Spinal cord (tissue), 10 donors: Measurements from ENCODE around the gene FNDC3B. TPM values are rescaled to one million over a fixed set of nuclear protein-coding genes. Genes with fewer than 3 reads are reported as not detected.

ENCODE experiments used
- DNase-seq, 6 donors: peaks; one replicate each; pipeline versions ENCODE4 v3.0.0 to v3.0.0-alpha.2; 2013 to 2015; ENCODE audit warnings: low spot score in 6 of 6, low read depth in 4 of 6
- H3K27ac ChIP-seq: one replicate; pipeline ENCODE4 v1.5.1; 2013; ENCODE audit warnings: low read depth, low read length, control low read depth
- H3K27me3 ChIP-seq: one replicate; pipeline ENCODE4 v1.6.1; 2013; ENCODE audit warnings: low read length; ENCODE audit not compliant: control insufficient read depth, insufficient read depth
- H3K36me3 ChIP-seq: one replicate; pipeline ENCODE4 v1.6.1; 2013; ENCODE audit warnings: low read length; ENCODE audit not compliant: control insufficient read depth, insufficient read depth
- H3K4me1 ChIP-seq: one replicate; pipeline ENCODE4 v1.6.1; 2013; ENCODE audit warnings: low read length; ENCODE audit not compliant: control insufficient read depth, insufficient read depth
- H3K4me3 ChIP-seq: one replicate; pipeline ENCODE4 v1.5.1; 2013; ENCODE audit warnings: low read depth, low read length, control low read depth
- H3K9me3 ChIP-seq: one replicate; pipeline ENCODE4 v1.6.1; 2013; ENCODE audit warnings: low read length; ENCODE audit not compliant: control insufficient read depth, insufficient read depth
- WGBS: methylation state at CpG from one replicate; pipeline ENCODE4 v1.1.5; 2013; ENCODE audit warnings: missing lambda C conversion rate; ENCODE audit not compliant: insufficient coverage; 5-methylcytosine and 5-hydroxymethylcytosine counted together
- polyA plus RNA-seq, 2 donors: library from polyadenylated mRNA; unstranded; fragments of 120-200 nt; gene quantifications; one replicate each; pipeline ENCODE4 v1.2.1, GENCODE V29; 2013; ENCODE audit not compliant: insufficient read length in 2 of 2
- total RNA-seq, 2 donors: library from RNA; depleted of rRNA in 1 of 2; stranded (reverse); fragments of 120-200 nt in 1 of 2; fragments of >200 nt in 1 of 2; gene quantifications; one replicate each; pipeline versions ENCODE4 v1.2.3 to v1.2.4, GENCODE V29; 2013 to 2014
- donor health status: healthy.

Gene FNDC3B
- total and polyA plus RNA-seq, 4 donors = 14.9 to 66.8 (median 40.0) TPM

- Histone ChIP-seq H3K27me3 (no peaks in the 10 kb centered on the region), H3K4me3 (peak overlapping the region; percentile 16), H3K9me3 (no peaks in the 10 kb centered on the region), H3K4me1 (peaks cover 11% of the 10 kb centered on the region), H3K36me3 (peaks cover 2% of the 10 kb centered on the region), H3K27ac (peak overlapping the region; percentile 75)
- 15% methylated on average over 4 of the region's 9 CpGs for WGBS
- DNase-seq = peak; percentile 54 to 92 (median 64)
Observed at GRCh38 chr3:172203522-172204258, 164.3 kb downstream of the FNDC3B start.

- peaks cover 5% of the 10 kb centered on the region for H3K36me3 ChIP-seq
- peaks cover 21% of the 10 kb centered on the region for H3K4me1 ChIP-seq
- H3K27ac ChIP-seq = peak overlapping the region; percentile 75
- no peaks in the 10 kb centered on the region for H3K27me3 ChIP-seq
- 64% methylated on average over 4 of the region's 5 CpGs for WGBS
- no peaks in the 10 kb centered on the region for H3K9me3 ChIP-seq
- no peak overlapping the region for H3K4me3 ChIP-seq
- DNase-seq = no peak
Observed at GRCh38 chr3:172204716-172205115, 165.3 kb downstream of the FNDC3B start.

GRCh38 chr3:172208586-172209332, 169.4 kb downstream of the FNDC3B start:
- Histone ChIP-seq H3K27me3 (no peaks in the 10 kb centered on the region), H3K9me3 (no peaks in the 10 kb centered on the region), H3K4me3 (no peak overlapping the region), H3K4me1 (peaks cover 20% of the 10 kb centered on the region), H3K27ac (no peak overlapping the region), H3K36me3 (peaks cover 8% of the 10 kb centered on the region)
- DNase-seq = no peak
- 88% methylated on average over 16 of the region's 20 CpGs for WGBS

GRCh38 chr3:172209333-172210321, 170.2 kb downstream of the FNDC3B start:
- DNase-seq = peak in 2 of 6 donors; percentile 53 to 63
- 63% methylated on average over 20 of the region's 28 CpGs for WGBS

GRCh38 chr3:172210355-172210754, 171.0 kb downstream of the FNDC3B start:
- H3K27me3 ChIP-seq = no peaks in the 10 kb centered on the region

More at GRCh38 chr3:172209333-172210321, 170.2 kb downstream of the FNDC3B start:
- Histone ChIP-seq H3K27ac (peak overlapping the region; percentile 1), H3K27me3 (no peaks in the 10 kb centered on the region), H3K4me3 (no peak overlapping the region), H3K36me3 (peaks cover 8% of the 10 kb centered on the region), H3K4me1 (peaks cover 20% of the 10 kb centered on the region), H3K9me3 (no peaks in the 10 kb centered on the region)

GRCh38 chr3:172211123-172211522, 171.7 kb downstream of the FNDC3B start:
- H3K4me3 ChIP-seq = no peak overlapping the region
- 100% methylated on average over 1 of the region's 2 CpGs for whole genome bisulfite sequencing
- H3K4me1 ChIP-seq = peaks cover 18% of the 10 kb centered on the region
- peaks cover 8% of the 10 kb centered on the region for H3K36me3 ChIP-seq
- H3K27ac ChIP-seq = no peak overlapping the region
- no peaks in the 10 kb centered on the region for H3K9me3 ChIP-seq
- H3K27me3 ChIP-seq = no peaks in the 10 kb centered on the region
- no peak for DNase-seq

More at GRCh38 chr3:172210355-172210754, 171.0 kb downstream of the FNDC3B start:
- no peaks in the 10 kb centered on the region for H3K9me3 ChIP-seq
- H3K4me1 ChIP-seq = peaks cover 18% of the 10 kb centered on the region
- no peak for DNase-seq
- peaks cover 8% of the 10 kb centered on the region for H3K36me3 ChIP-seq
- no peak overlapping the region for H3K27ac ChIP-seq
- WGBS = no CpG with 5 or more reads among the region's 4 CpGs
- no peak overlapping the region for H3K4me3 ChIP-seq

- peaks cover 21% of the 10 kb centered on the region for H3K4me1 ChIP-seq
- WGBS = no CpG with 5 or more reads among the region's 2 CpGs
- no peaks in the 10 kb centered on the region for H3K9me3 ChIP-seq
- H3K27ac ChIP-seq = no peak overlapping the region
- H3K36me3 ChIP-seq = peaks cover 8% of the 10 kb centered on the region
- no peak for DNase-seq
- H3K4me3 ChIP-seq = no peak overlapping the region
- H3K27me3 ChIP-seq = no peaks in the 10 kb centered on the region
Observed at GRCh38 chr3:172213200-172213599, 173.8 kb downstream of the FNDC3B start.

GRCh38 chr3:172213904-172214303, 174.5 kb downstream of the FNDC3B start:
- H3K4me3 ChIP-seq = no peak overlapping the region
- no peak overlapping the region for H3K27ac ChIP-seq
- H3K4me1 ChIP-seq = peaks cover 16% of the 10 kb centered on the region
- DNase-seq = no peak
- H3K36me3 ChIP-seq = peaks cover 5% of the 10 kb centered on the region
- H3K27me3 ChIP-seq = no peaks in the 10 kb centered on the region
- 80% methylated on average over 1 of the region's 4 CpGs for WGBS
- no peaks in the 10 kb centered on the region for H3K9me3 ChIP-seq

- H3K27me3 ChIP-seq = no peaks in the 10 kb centered on the region
- H3K4me3 ChIP-seq = no peak overlapping the region
- H3K36me3 ChIP-seq = no peaks in the 10 kb centered on the region
- WGBS = 100% methylated on average over 2 of the region's 5 CpGs
- H3K4me1 ChIP-seq = peaks cover 3% of the 10 kb centered on the region
- H3K9me3 ChIP-seq = no peaks in the 10 kb centered on the region
- DNase-seq = no peak
- H3K27ac ChIP-seq = no peak overlapping the region
Observed at GRCh38 chr3:172216267-172216666, 176.9 kb downstream of the FNDC3B start.
